ENCODE measurements around the gene RNF112. TPM values are rescaled to one million over a fixed set of nuclear protein-coding genes. Genes with fewer than 3 reads are reported as not detected.

RNF112 gene
- total RNA-seq, 4 donors from 2014 or later: 1.4 to 7.6 (median 2.6) TPM

DNA sequence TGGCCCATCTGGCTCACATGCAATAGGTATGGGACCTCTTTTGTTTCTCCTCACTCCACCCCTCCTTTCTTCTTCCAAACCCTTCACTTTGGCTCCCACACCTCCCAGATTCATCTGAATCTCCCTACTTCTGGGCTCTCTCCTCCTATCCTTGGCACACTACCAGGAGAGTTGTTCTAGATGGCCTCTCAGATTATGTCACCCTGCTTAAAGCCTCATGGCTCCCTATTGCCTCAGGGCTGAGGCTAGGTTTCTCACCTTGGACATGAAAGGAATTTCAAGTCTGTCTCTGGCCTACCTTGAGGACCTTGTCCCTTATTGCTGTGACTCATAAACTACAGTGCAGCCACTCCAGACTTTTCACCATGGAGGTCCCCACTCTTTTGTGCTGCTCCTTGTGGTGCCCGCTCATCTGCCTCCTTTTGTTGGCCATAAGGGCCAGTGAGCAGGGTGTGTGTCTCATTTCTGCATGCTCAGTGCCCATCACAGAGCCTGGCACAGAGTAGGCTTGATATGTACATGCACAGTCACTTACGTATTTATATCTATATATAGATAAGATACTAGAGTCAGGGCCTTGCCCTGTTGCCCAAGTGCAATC lies 23.0 kb upstream of the RNF112 start:
- Histone ChIP-seq H3K4me1 (peaks cover 11 to 99% (median 68%) of the 10 kb centered on the region in 3 donors), H3K27ac (peak overlapping the region; percentile 91 to 98 (median 96)), H3K4me3 (peak overlapping the region in 1 of 2 donors; percentile 44), H3K9me3 (no peaks in the 10 kb centered on the region), H3K27me3 (no peaks in the 10 kb centered on the region), H3K36me3 (peaks cover 0 to 11% of the 10 kb centered on the region in 2 donors)
- peak; percentile 37 for ATAC-seq
- 67 to 83% methylated on average over 1 to 2 of the region's 2 CpGs for WGBS, 2 donors (ENCODE audit: low coverage in 1 of 2)
- TF ChIP-seq POLR2A (IDR thresholded peaks at IDR 0.05) (no peak), POLR2AphosphoS5 (IDR thresholded peaks at IDR 0.05) (no peak), EP300 (IDR thresholded peaks at IDR 0.05) (no peak)
- TF ChIP-seq, protein P1, sequence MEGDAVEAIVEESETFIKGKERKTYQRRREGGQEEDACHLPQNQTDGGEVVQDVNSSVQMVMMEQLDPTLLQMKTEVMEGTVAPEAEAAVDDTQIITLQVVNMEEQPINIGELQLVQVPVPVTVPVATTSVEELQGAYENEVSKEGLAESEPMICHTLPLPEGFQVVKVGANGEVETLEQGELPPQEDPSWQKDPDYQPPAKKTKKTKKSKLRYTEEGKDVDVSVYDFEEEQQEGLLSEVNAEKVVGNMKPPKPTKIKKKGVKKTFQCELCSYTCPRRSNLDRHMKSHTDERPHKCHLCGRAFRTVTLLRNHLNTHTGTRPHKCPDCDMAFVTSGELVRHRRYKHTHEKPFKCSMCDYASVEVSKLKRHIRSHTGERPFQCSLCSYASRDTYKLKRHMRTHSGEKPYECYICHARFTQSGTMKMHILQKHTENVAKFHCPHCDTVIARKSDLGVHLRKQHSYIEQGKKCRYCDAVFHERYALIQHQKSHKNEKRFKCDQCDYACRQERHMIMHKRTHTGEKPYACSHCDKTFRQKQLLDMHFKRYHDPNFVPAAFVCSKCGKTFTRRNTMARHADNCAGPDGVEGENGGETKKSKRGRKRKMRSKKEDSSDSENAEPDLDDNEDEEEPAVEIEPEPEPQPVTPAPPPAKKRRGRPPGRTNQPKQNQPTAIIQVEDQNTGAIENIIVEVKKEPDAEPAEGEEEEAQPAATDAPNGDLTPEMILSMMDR (IDR thresholded peaks at IDR 0.05): no peak

DNA sequence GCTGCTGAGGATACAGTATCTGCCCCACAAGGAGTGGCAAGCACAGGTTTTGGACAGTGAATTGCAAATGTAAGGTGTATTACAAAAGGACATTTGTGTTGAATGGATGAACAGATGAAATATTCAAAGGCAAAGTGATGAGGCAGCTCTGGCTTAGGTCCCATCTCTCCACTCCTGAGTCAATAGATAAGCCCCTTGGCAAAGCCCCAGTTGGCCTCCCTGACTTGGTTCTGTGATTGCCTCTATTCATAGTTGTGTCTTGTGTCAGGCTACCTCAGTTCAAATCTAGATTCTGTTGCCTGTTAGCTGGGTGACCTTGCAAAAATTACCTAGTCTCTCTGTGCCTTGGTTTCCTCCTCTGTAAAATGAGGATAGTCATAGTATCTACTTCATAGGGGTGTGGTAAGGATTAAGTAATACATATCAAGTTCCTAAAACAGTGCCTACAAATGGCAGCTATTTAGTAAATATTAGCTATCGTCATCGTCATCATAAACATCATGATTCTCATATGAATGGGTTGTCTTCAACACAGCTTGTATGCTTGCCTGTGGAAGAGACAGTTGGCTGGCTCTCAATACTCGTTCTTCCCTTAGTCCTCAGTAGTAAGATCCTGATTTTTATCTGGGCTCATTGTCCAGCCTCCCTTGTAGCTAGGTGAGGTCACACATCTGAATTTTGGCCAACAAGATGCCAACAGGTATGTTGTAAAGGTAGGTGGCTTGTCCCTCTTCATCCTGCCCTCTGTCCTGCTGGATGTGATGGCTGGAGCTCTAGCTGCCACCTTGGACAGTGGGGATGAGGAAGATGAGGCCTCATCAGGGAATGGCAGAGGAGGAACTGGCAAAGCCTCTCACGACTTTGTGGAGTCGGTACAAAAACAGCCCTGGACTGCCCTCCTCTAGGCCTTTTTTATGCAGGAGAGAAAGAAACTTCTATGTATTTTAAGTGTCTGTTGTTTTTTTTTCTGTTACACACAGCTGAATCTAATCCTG lies 21.9 kb upstream of the RNF112 start:
- no peak overlapping the region for H3K4me3 ChIP-seq
- 41 to 54% methylated on average over 5 of the region's 5 CpGs for whole genome bisulfite sequencing, 2 donors (ENCODE audit: low coverage in 1 of 2)

DNA sequence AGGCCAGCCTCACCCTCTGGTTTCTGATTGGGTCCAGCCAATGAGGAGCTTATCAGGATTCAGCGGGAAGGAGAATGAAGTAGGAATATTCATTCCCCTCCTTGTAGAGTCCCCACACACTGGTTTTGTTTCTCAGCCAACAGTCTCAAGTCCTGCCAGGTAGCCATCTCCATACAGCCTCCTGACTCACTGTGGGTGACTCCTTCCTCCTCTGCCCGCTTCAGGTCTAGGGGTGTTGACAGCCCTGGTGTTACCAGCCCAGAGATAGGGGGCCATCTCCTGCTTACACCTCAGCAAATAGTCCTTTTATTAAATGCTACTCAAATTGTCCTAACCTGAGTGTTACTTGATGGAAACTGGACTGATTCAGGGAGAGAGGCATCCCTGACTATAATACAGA lies 20.1 kb upstream of the RNF112 start:
- Histone ChIP-seq H3K4me1 (peaks cover 11 to 72% (median 39%) of the 10 kb centered on the region in 3 donors), H3K36me3 (no peaks in the 10 kb centered on the region), H3K4me3 (no peak overlapping the region), H3K9me3 (no peaks in the 10 kb centered on the region), H3K27me3 (no peaks in the 10 kb centered on the region), H3K27ac (peak overlapping the region in 3 of 4 donors; percentile 18 to 97 (median 96))
- no CpG with 5 or more reads among the region's 2 CpGs for WGBS, 2 donors (ENCODE audit: low coverage in 1 of 2)
- ATAC-seq: no peak
- TF ChIP-seq, protein P1 (IDR thresholded peaks at IDR 0.05): no peak
- no peak for TF ChIP-seq EP300 (IDR thresholded peaks at IDR 0.05)

More for the DNA sequence above, 21.9 kb upstream of the RNF112 start:
- no peak for TF ChIP-seq POLR2A (IDR thresholded peaks at IDR 0.05)
- no peak for TF ChIP-seq POLR2AphosphoS5 (IDR thresholded peaks at IDR 0.05)
- no peak for TF ChIP-seq EP300 (IDR thresholded peaks at IDR 0.05)
- TF ChIP-seq, protein P1 (IDR thresholded peaks at IDR 0.05): no peak
- Histone ChIP-seq H3K27me3 (no peaks in the 10 kb centered on the region), H3K27ac (peak overlapping the region; percentile 91 to 98 (median 96)), H3K36me3 (peaks cover 0 to under 1% of the 10 kb centered on the region in 2 donors), H3K4me1 (peaks cover 11 to 91% (median 58%) of the 10 kb centered on the region in 3 donors), H3K9me3 (no peaks in the 10 kb centered on the region)
- ATAC-seq: no peak

DNA sequence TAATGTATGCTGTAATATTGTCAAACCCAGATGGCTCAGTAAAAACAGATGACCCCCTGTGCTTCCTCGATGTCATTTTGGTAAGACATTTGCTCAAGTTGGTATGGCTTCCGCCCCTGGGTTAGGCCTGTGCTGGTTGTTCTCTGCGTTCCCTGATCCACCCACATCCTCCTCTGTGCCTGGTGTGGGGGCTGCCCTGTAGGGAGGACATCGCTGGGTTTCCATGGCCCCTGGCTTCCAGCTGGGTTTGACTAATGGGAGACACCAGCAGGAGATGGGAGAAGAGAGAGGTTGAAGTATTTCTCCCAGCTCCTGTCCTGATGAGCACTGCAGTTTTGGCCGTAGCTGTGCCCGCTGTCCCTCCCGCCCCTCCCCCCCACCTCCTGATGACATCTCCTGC lies 19.6 kb upstream of the RNF112 start:
- no peak for ATAC-seq
- 71 to 91% methylated on average over 1 to 4 of the region's 7 CpGs for WGBS, 2 donors (ENCODE audit: low coverage in 1 of 2)
- Histone ChIP-seq H3K27me3 (no peaks in the 10 kb centered on the region), H3K36me3 (no peaks in the 10 kb centered on the region), H3K9me3 (no peaks in the 10 kb centered on the region), H3K4me1 (peaks cover 11 to 67% (median 34%) of the 10 kb centered on the region in 3 donors), H3K27ac (peak overlapping the region in 1 of 4 donors; percentile 97), H3K4me3 (no peak overlapping the region)
- TF ChIP-seq POLR2A (IDR thresholded peaks at IDR 0.05) (no peak), EP300 (IDR thresholded peaks at IDR 0.05) (no peak), POLR2AphosphoS5 (IDR thresholded peaks at IDR 0.05) (no peak)
- TF ChIP-seq, protein P1 (IDR thresholded peaks at IDR 0.05): no peak
